LHCN-M2 (cell line): Measurements from ENCODE around the gene RSU1. TPM values are rescaled to one million over a fixed set of nuclear protein-coding genes. Genes with fewer than 3 reads are reported as not detected.
"Not testable (repeated sequence)": the region's sequence is repeated elsewhere in the genome, so short reads cannot be mapped to it uniquely, and the experiment has no call there.

Experiments
- DNase-seq: peaks from one replicate; pipeline ENCODE4 v3.0.0-alpha.2; 2012; ENCODE audit warnings: low read depth
- total RNA-seq: library from RNA; depleted of rRNA; stranded (reverse); fragments of >200 nt; gene quantifications from 2 replicates; pipeline ENCODE4 v1.2.3, GENCODE V29; 2014

The RSU1 gene
- total RNA-seq, 1 experiment from 2014 or later = 96.4 TPM

GRCh38 chr10:16787361-16787791, 29.8 kb downstream of the RSU1 start:
- DNase-seq = no peak

- no peak for DNase-seq
Measured at GRCh38 chr10:16780338-16780880, 36.8 kb downstream of the RSU1 start.

GRCh38 chr10:16779384-16779915, 37.8 kb downstream of the RSU1 start:
- no peak for DNase-seq

GRCh38 chr10:16777473-16778370, 39.5 kb downstream of the RSU1 start:
- DNase-seq = peak; percentile 36

GRCh38 chr10:16776896-16777295, 40.3 kb downstream of the RSU1 start:
- DNase-seq = no peak

- DNase-seq = no peak
Measured at GRCh38 chr10:16773334-16773733, 43.9 kb downstream of the RSU1 start.

- DNase-seq = no peak
Measured at GRCh38 chr10:16770670-16771069, 46.6 kb downstream of the RSU1 start.

GRCh38 chr10:16770141-16770540, 47.1 kb downstream of the RSU1 start:
- DNase-seq = no peak

GRCh38 chr10:16769331-16769730, 47.9 kb downstream of the RSU1 start:
- DNase-seq = no peak

GRCh38 chr10:16768702-16769101, 48.5 kb downstream of the RSU1 start:
- DNase-seq = no peak

GRCh38 chr10:16765509-16766375, 51.5 kb downstream of the RSU1 start:
- DNase-seq = no peak

GRCh38 chr10:16761300-16761699, 55.9 kb downstream of the RSU1 start:
- no peak for DNase-seq

GRCh38 chr10:16756561-16757221, 60.5 kb downstream of the RSU1 start:
- DNase-seq = peak; percentile 31

GRCh38 chr10:16754765-16755164, 62.5 kb downstream of the RSU1 start:
- DNase-seq = no peak

GRCh38 chr10:16752849-16753248, 64.4 kb downstream of the RSU1 start:
- not testable (repeated sequence) for DNase-seq

- no peak for DNase-seq
Measured at GRCh38 chr10:16752099-16752498, 65.1 kb downstream of the RSU1 start.

- no peak for DNase-seq
Measured at GRCh38 chr10:16751244-16751643, 66.0 kb downstream of the RSU1 start.

GRCh38 chr10:16750461-16750860, 66.8 kb downstream of the RSU1 start:
- no peak for DNase-seq

- no peak for DNase-seq
Measured at GRCh38 chr10:16748749-16749148, 68.5 kb downstream of the RSU1 start.

- no peak for DNase-seq
Measured at GRCh38 chr10:16746856-16747255, 70.4 kb downstream of the RSU1 start.

- no peak for DNase-seq
Measured at GRCh38 chr10:16745061-16745460, 72.2 kb downstream of the RSU1 start.
